DMS153 (cell line): ENCODE measurements around the gene FLT3.

Experiments
- DNase-seq: peaks from one replicate; lab custom pipeline; 2025; lab: John Stamatoyannopoulos, UW

FLT3 gene

GRCh38 chr13:28001837-28002473 lies 98.4 kb downstream of the FLT3 start:
- no peak for DNase-seq

- no peak for DNase-seq
Observed at GRCh38 chr13:28001049-28001448, 99.3 kb downstream of the FLT3 start.

GRCh38 chr13:28000567-28000966 lies 99.8 kb downstream of the FLT3 start:
- no peak for DNase-seq

GRCh38 chr13:27997904-27998522 lies 102.4 kb downstream of the FLT3 start:
- no peak for DNase-seq

GRCh38 chr13:27991881-27992280 lies 108.5 kb downstream of the FLT3 start:
- no peak for DNase-seq

GRCh38 chr13:27988520-27988919 lies 111.9 kb downstream of the FLT3 start, which contains the start of gene URAD:
Gene URAD, minus strand, starts transcription at chr13:27988693. Its CDS starts 56 bp downstream, at chr13:27988637.
- no peak for DNase-seq

- DNase-seq, result no peak
Observed at GRCh38 chr13:27985600-27985999, 114.8 kb downstream of the FLT3 start.

GRCh38 chr13:27982361-27982760 lies 118.0 kb downstream of the FLT3 start:
- no peak for DNase-seq

- no peak for DNase-seq
Observed at GRCh38 chr13:27981006-27981708, 119.2 kb downstream of the FLT3 start.

GRCh38 chr13:27980280-27980998 lies 119.9 kb downstream of the FLT3 start:
- no peak for DNase-seq

- no peak for DNase-seq
Observed at GRCh38 chr13:27979765-27980279, 120.6 kb downstream of the FLT3 start.

GRCh38 chr13:27979001-27979643 lies 121.3 kb downstream of the FLT3 start:
- DNase-seq, result no peak

- DNase-seq, result no peak
Observed at GRCh38 chr13:27978301-27978968, 121.9 kb downstream of the FLT3 start.

- no peak for DNase-seq
Observed at GRCh38 chr13:27977476-27978300, 122.7 kb downstream of the FLT3 start.

GRCh38 chr13:27976362-27977091 lies 123.8 kb downstream of the FLT3 start:
- DNase-seq, result no peak

GRCh38 chr13:27975564-27976361 lies 124.6 kb downstream of the FLT3 start:
- no peak for DNase-seq

- DNase-seq, result no peak
Observed at GRCh38 chr13:27973961-27974662, 126.3 kb downstream of the FLT3 start.

GRCh38 chr13:27973291-27973690 lies 127.1 kb downstream of the FLT3 start:
- DNase-seq, result no peak
